GM19035 (cell line): ENCODE data around the gene ATF4.

ENCODE experiments used
- ATAC-seq: cut with Tn5 transposase; IDR thresholded peaks from one replicate; pipeline ENCODE4 v1.9.1; 2021; ENCODE audit not compliant: unreplicated experiment

ATF4 gene

GRCh38 chr22:39528080-39528661, 7.8 kb downstream of the ATF4 start:
- no peak for ATAC-seq

DNA sequence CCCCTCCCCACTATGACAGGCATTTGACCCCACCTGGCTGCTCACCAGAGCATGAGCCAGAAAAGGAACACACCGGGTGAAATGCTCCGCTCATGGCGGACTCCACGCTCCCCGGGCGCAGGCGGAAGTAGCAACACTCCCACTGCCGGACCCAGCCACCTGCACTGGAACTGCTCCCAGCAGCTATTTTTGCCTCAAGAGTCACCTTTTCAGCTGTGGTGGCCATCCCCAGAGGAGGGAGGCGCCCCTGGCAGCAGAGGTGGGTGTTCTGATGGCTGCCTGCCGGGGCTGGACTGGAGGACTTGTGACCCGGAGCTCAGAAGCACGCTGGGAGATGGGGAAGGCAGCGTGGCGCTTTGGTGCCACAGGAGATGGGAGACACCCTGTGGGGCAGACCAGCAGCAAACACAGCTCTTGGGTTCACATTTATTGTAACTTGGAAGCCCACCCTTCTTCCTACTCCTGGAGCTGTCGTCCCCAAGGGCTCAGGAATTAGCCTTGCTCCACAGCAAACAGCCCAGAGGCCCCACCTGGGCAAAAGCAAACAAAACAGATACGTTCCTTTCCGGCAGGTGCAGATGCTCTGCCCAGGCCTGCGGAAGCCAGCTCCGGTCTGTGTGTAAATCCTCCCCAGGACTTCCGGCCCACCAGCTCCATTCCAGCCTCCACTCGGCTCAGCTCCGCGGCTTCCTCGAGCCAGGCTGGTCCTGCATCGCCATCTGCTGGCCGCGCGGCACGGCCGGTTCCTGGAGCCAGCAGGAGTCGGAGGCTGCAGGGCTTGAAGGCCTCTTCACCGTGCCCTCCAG, 8.5 kb downstream of the ATF4 start:
- ATAC-seq, result no peak

GRCh38 chr22:39529487-39529851, 9.1 kb downstream of the ATF4 start:
- no peak for ATAC-seq

DNA sequence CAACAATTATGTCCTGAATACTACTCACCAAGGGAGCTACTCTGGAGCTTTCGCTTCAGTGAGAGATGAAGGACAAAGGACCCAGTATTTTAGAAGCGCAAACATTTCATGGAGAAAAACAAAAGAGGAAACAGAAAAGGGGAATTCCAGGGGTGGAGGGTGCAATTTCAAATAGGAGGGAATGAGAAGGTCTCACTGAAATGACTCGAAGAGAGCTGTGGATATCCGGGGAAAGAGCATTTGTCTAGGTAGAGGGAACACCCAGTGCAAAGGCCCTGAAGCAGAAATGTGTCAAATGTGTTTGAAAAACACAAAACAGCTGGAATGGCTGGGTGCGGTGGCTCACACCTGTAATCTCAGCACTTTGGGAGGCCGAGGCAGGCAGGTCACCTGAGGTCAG, 9.8 kb downstream of the ATF4 start:
- no peak for ATAC-seq

GRCh38 chr22:39530692-39531331, 10.4 kb downstream of the ATF4 start:
- no peak for ATAC-seq

- ATAC-seq, result peak; percentile 72
Observed at GRCh38 chr22:39532215-39533073, 12.1 kb downstream of the ATF4 start, which contains the start of gene RPS19BP1. RPS19BP1 (minus strand) TSS chr22:39532748; CDS start chr22:39532738, 10 bp downstream.

GRCh38 chr22:39534092-39534506, 13.7 kb downstream of the ATF4 start:
- no peak for ATAC-seq

DNA sequence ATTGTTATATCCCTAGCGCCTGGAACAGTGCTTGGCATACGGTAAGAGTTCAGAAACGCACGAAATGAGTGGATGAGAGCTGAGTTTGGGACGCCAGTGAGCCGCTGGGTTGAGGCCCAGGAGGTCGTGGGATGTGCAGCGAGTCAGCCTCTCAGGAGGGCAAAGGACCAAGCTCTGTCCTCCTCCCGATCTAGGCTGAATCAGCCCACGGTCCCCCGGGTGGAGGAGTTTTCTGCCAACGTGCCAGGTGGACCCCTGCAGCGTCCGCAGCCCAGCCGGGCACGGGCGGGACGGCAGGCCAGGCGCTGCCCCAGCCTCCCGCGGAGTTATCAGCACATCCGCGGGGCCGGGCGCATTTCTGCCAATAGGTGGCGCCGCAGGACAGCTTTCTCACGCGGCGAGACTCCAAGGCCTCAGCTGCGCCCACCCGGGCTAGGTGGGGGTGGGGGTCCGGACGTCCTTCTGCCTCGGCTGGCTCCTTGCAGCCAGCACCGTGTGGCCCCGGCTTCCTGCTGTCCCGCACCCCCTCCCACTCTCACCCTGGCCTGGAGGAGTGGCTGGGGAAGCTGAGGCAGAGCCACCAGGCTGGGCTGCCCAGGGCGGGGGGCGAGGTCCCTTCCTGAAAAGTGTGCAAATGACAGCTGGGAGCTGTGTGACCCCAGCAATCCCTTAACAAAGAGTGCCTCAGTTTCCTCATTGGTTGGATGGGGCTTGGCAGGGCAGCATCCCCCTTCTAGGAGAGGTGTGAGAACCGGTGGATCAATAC, 14.4 kb downstream of the ATF4 start:
- no peak for ATAC-seq

DNA sequence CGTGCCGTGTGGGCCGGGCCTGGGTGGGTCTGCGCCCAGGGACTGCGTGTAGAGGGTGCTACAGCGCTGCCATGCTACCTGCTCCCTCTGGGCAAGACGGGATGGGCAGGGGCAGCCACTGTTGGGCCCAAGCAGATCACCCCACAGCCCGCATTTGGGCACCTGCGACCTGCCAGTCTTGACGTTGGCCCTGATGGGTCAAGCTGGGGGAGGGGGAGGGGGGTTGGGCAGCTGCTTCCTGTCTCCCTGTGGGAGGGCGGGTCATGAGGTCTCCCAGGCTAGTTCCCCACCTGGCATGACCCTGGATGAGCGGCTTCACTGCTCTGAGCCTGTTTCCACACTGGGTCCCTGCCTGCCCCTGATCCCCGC, 15.0 kb downstream of the ATF4 start:
- ATAC-seq, result no peak

GRCh38 chr22:39535831-39536449, 15.6 kb downstream of the ATF4 start:
- ATAC-seq, result no peak

DNA sequence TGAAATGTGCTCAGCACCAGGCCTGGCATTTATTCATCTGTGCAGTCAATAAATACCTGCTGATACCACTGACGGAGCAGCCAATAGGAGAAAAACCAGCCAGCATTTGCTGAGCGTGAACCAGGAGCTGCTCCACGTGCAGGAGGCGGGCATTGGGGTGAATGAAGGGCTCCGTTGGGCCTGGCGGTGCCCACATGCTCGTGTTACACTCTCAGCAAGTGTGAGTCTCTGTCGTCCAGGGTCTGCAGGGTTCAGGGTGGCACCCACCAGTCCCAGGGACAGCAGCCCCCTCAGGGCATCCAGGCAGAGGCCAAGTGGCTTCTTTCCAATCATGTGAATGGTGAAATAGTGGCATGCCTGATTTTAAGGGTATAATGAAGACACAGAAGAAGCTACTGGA, 16.3 kb downstream of the ATF4 start:
- ATAC-seq, result no peak

GRCh38 chr22:39537975-39538374, 17.6 kb downstream of the ATF4 start:
- no peak for ATAC-seq

DNA sequence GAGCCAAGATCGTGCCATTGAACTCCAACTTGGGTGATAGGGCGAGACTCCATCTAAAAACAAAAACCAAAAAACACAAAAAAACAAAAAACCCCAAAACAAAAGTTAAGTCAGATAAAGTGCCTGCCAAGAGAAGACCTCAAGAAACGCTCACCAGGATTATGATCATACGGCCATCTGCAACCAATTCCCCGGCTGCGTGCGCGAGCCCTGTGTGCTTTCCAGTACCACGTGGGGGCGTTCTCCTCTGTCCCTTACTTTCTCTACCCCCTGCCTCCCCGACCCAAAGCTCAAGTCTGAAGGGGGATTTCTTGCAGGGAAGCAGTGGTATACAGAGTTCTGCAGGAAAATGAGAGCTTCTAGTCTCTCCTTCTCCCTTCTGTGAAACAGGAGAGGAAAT, 22.7 kb downstream of the ATF4 start:
- ATAC-seq, result no peak

- ATAC-seq, result no peak
Observed at GRCh38 chr22:39545386-39546365, 25.3 kb downstream of the ATF4 start.

DNA sequence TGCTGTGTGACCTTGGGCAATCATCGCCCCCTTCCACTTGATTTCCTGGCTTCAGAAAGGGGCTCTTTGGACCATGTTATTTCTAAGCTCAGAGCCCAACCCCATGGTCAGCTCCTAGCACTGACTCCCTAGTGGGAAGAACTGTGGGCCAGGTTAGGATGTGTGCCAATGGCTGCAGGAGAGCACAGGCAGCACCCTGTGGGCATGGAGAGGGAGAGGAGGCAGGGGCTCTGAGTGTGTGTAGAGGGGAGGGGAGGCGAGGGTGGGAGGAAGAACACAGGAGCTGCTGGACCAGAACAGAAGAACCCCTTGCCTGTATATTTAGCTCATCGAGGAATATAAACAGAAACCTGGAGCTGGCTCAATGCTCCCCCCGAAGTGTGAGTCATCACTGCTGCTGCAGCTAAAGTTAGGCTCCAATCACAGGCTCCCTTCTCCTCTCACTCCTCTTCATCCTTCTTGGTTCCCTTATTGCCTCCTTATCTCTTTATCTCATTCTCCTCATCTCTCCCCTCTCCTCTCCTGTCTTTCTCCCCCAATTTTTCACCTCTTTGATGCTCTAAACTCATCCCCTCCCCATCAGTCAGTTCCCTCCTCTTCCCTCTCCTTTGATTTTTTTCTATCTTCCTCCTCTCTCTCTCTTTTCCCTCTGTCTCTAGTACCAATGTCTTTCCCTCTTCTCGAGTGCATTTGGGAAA, 26.7 kb downstream of the ATF4 start:
- no peak for ATAC-seq

DNA sequence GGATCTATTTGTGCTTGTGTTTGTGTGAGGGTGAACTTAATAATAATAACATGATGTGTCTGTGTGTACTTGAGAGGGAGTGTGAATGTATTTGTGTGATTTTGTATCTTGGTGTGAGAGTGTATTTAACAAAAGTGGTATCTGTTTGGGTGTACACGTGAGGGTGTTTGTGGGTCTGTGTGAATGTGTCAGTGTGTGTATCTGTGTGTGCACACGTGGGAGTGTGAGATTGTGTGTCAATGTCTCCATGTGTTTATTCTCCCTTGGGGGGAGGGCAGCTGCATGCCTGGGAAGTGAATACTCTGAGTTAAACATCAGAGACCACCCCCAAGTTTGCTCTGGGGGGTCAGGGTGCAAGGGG, 27.2 kb downstream of the ATF4 start:
- ATAC-seq, result no peak

- ATAC-seq, result no peak
Observed at GRCh38 chr22:39553429-39553828, 33.1 kb downstream of the ATF4 start.

GRCh38 chr22:39554151-39554550, 33.8 kb downstream of the ATF4 start:
- ATAC-seq, result no peak
